Breast epithelium (tissue), 3 donors: Measurements from ENCODE around the gene GAPDH.
"Not testable (repeated sequence)": the region's sequence is repeated elsewhere in the genome, so short reads cannot be mapped to it uniquely, and the experiment has no call there.

Experiments used
- POLR2AphosphoS5 ChIP-seq, 3 donors: sonication (generic); formaldehyde crosslinking; IDR thresholded peaks; one replicate each; pipeline ENCODE4 v1.6.1; 2017; ENCODE audit warnings: antibody characterized with exemption in 3 of 3
- TF ChIP-seq, protein P1 (sequence below), 3 donors: fragments of 450-650 bp; IDR thresholded peaks; one replicate each; pipeline ENCODE4 v1.5.1; 2016 to 2017; ENCODE audit warnings: antibody characterized with exemption in 3 of 3, mild to moderate bottlenecking in 3 of 3, moderate library complexity in 3 of 3

DNA sequence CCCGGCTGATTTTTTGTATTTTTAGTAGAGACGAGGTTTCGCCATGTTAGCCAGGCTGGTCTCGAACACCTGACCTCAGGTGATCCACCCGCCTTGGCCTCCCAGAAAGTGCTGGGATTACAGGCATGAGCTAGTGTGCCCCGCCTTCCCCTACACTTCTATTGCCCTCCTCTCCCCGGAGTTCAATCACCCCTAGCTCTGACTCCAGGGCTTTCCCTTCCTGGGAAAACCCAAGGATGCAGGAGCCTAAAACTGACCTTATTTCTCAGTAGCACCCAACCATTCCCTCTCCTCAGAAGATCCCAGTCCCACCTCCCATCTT, 22.1 kb downstream of the GAPDH start:
- TF ChIP-seq, protein P1, sequence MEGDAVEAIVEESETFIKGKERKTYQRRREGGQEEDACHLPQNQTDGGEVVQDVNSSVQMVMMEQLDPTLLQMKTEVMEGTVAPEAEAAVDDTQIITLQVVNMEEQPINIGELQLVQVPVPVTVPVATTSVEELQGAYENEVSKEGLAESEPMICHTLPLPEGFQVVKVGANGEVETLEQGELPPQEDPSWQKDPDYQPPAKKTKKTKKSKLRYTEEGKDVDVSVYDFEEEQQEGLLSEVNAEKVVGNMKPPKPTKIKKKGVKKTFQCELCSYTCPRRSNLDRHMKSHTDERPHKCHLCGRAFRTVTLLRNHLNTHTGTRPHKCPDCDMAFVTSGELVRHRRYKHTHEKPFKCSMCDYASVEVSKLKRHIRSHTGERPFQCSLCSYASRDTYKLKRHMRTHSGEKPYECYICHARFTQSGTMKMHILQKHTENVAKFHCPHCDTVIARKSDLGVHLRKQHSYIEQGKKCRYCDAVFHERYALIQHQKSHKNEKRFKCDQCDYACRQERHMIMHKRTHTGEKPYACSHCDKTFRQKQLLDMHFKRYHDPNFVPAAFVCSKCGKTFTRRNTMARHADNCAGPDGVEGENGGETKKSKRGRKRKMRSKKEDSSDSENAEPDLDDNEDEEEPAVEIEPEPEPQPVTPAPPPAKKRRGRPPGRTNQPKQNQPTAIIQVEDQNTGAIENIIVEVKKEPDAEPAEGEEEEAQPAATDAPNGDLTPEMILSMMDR (IDR thresholded peaks at IDR 0.05): not testable (repeated sequence)
- TF ChIP-seq POLR2AphosphoS5 (IDR thresholded peaks at IDR 0.05): not testable (repeated sequence)
